Neural cell (in vitro differentiated cells): Measurements from ENCODE around the gene RDM1.

ENCODE experiments used
- EZH2 ChIP-seq: fragments of 200-600, 300-800 bp; shearing (Covaris generic), sonication (generic); IDR thresholded peaks from 2 replicates; pipeline ENCODE4 v1.6.1; 2014; ENCODE audit warnings: antibody characterized with exemption, low read length, borderline replicate concordance, mild to moderate bottlenecking; ENCODE audit not compliant: insufficient read depth, poor library complexity, severe bottlenecking
- POLR2AphosphoS5 ChIP-seq: IDR thresholded peaks from 2 replicates; pipeline ENCODE4 v1.6.1; 2012
- TAF1 ChIP-seq: IDR thresholded peaks from 2 replicates; pipeline ENCODE4 v1.6.1; 2012; ENCODE audit warnings: low read depth

- TF ChIP-seq EZH2 (no peak), TAF1 (no peak), POLR2AphosphoS5 (no peak)
Measured at GRCh38 chr17:35947156-35947585, 16.6 kb upstream of the RDM1 start.
